HEK293 (cell line): Measurements from ENCODE around the gene PCDH1.

Source experiments
- CTCF ChIA-PET: fragments of 350-600 bp; formaldehyde crosslinking; extraction: SDS; loops from one replicate; lab custom pipeline; 2021; ENCODE audit warnings: antibody characterized with exemption; lab: Yijun Ruan, JAX
- POLR2A ChIA-PET: fragments of 300-600 bp; formaldehyde crosslinking; extraction: SDS; loops from one replicate; lab custom pipeline; 2020; ENCODE audit warnings: antibody characterized with exemption, inconsistent platforms; lab: Yijun Ruan, JAX
- H3K27ac ChIP-seq: fragments of 200-500 bp; sonication (Bioruptor generic); 2 replicates; pipeline ENCODE4 v1.5.1; 2014; ENCODE audit warnings: low read depth, low read length, control low read depth, inconsistent platforms; ENCODE audit errors: extremely low read depth
- H3K36me3 ChIP-seq, 2 experiments: fragments of 200-500 bp in 1 of 2; sonication (Bioruptor generic) in 1 of 2; 1 replicate in 1 of 2; 2 replicates in 1 of 2; pipeline ENCODE4 v1.5.1; 2014 to 2017; ENCODE audit warnings: inconsistent platforms in 2 of 2, low read length in 2 of 2; ENCODE audit not compliant: control insufficient read depth in 2 of 2, insufficient read depth in 1 of 2
- H3K4me1 ChIP-seq: fragments of 200-500 bp; sonication (Bioruptor generic); 2 replicates; pipeline ENCODE4 v1.5.1; 2014; ENCODE audit warnings: mild to moderate bottlenecking, low read length, inconsistent platforms; ENCODE audit not compliant: control insufficient read depth, insufficient read depth
- H3K4me3 ChIP-seq: 2 replicates; pipeline ENCODE4 v1.5.1; 2011; ENCODE audit warnings: low read depth, mild to moderate bottlenecking, control low read depth, low read length, moderate library complexity
- H3K9me3 ChIP-seq: fragments of 200-500 bp; sonication (Bioruptor generic); 2 replicates; pipeline ENCODE4 v1.5.1; 2014; ENCODE audit warnings: low read depth, low read length, inconsistent platforms; ENCODE audit not compliant: control insufficient read depth, insufficient read depth
- KLF8 ChIP-seq: fragments of 450-650 bp; formaldehyde crosslinking; IDR thresholded peaks from 2 replicates; pipeline ENCODE4 v1.5.1; 2016; ENCODE audit warnings: missing biosample characterization, missing genetic modification characterization
- MEIS1 ChIP-seq: sonication (generic); formaldehyde crosslinking; IDR thresholded peaks from 2 replicates; pipeline ENCODE4 v1.8.1; 2022; ENCODE audit warnings: missing genetic modification reagents, mild to moderate bottlenecking, borderline replicate concordance
- MZF1 ChIP-seq: fragments of 450-650 bp; formaldehyde crosslinking; IDR thresholded peaks from 2 replicates; pipeline ENCODE4 v1.5.1; 2017; ENCODE audit warnings: missing biosample characterization, missing genetic modification characterization, borderline replicate concordance
- PATZ1 ChIP-seq: fragments of 450-650 bp; formaldehyde crosslinking; IDR thresholded peaks from 2 replicates; pipeline ENCODE4 v1.5.1; 2016; ENCODE audit warnings: missing biosample characterization, missing genetic modification characterization
- YY1 ChIP-seq: fragments of 450-650 bp; formaldehyde crosslinking; IDR thresholded peaks from 2 replicates; pipeline ENCODE4 v1.5.1; 2018; ENCODE audit warnings: missing biosample characterization, missing genetic modification characterization
- ZBTB6 ChIP-seq: fragments of 450-650 bp; formaldehyde crosslinking; IDR thresholded peaks from 2 replicates; pipeline ENCODE4 v1.5.1; 2017; ENCODE audit warnings: missing biosample characterization, missing genetic modification characterization
- ZNF140 ChIP-seq: fragments of 450-650 bp; formaldehyde crosslinking; IDR thresholded peaks from 2 replicates; pipeline ENCODE4 v1.5.1; 2016; ENCODE audit warnings: missing biosample characterization, missing genetic modification characterization
- ZNF221 ChIP-seq: fragments of 450-650 bp; formaldehyde crosslinking; IDR thresholded peaks from 2 replicates; pipeline ENCODE4 v1.5.1; 2017; ENCODE audit warnings: missing biosample characterization, missing genetic modification characterization, borderline replicate concordance
- ZNF223 ChIP-seq: fragments of 450-650 bp; formaldehyde crosslinking; IDR thresholded peaks from 2 replicates; pipeline ENCODE4 v1.5.1; 2016; ENCODE audit warnings: missing biosample characterization, missing genetic modification characterization
- ZNF292 ChIP-seq: fragments of 450-650 bp; formaldehyde crosslinking; IDR thresholded peaks from 2 replicates; pipeline ENCODE4 v1.5.1; 2016; ENCODE audit warnings: low read depth, missing biosample characterization, missing genetic modification characterization, borderline replicate concordance
- ZNF37A ChIP-seq: fragments of 450-650 bp; IDR thresholded peaks from 2 replicates; pipeline ENCODE4 v1.5.1; 2018; ENCODE audit warnings: missing biosample characterization, missing genetic modification characterization
- ZNF473 ChIP-seq: fragments of 450-650 bp; formaldehyde crosslinking; IDR thresholded peaks from 2 replicates; pipeline ENCODE4 v1.5.1; 2017; ENCODE audit warnings: missing biosample characterization, missing genetic modification characterization
- ZNF596 ChIP-seq: fragments of 450-650 bp; IDR thresholded peaks from 2 replicates; pipeline ENCODE4 v1.5.0; 2018; ENCODE audit warnings: missing biosample characterization, mild to moderate bottlenecking, missing genetic modification characterization, moderate library complexity
- ZNF626 ChIP-seq: fragments of 450-650 bp; sonication (Bioruptor Pico); formaldehyde crosslinking; IDR thresholded peaks from 2 replicates; pipeline ENCODE4 v1.5.1; 2018; ENCODE audit warnings: missing biosample characterization, missing genetic modification characterization, inconsistent platforms
- ZNF837 ChIP-seq: fragments of 450-650 bp; formaldehyde crosslinking; IDR thresholded peaks from 2 replicates; pipeline ENCODE4 v1.5.1; 2016; ENCODE audit warnings: missing biosample characterization, missing genetic modification characterization
- ZNF843 ChIP-seq: fragments of 450-650 bp; formaldehyde crosslinking; IDR thresholded peaks from 2 replicates; pipeline ENCODE4 v1.5.1; 2016; ENCODE audit warnings: missing biosample characterization, missing genetic modification characterization

Gene PCDH1

GRCh38 chr5:141875795-141876627, 2.2 kb downstream of the PCDH1 start (continued):
- peak; percentile 31; the same call in 1 of the 2 replicates for TF ChIP-seq KLF8 (tag by site-specific recombination)
- TF ChIP-seq MEIS1 (CRISPR knock-in tag): no peak
- no peak for TF ChIP-seq ZNF626 (tag by site-specific recombination)
- TF ChIP-seq ZNF837 (tag by site-specific recombination): no peak

- TF ChIP-seq ZNF292 (tag by site-specific recombination): no peak
- ChIA-PET POLR2A (interaction anchor here (1.2 kb wide), 1 partner anchor 17 kb away, joined by 4 read pairs; no protein-coding TSS in a partner anchor), CTCF (interaction anchor here (0.6 to 10.1 kb wide), 5 partner anchors 56 to 182 kb away, joined by 3 to 87 read pairs (median 3); no protein-coding TSS in a partner anchor)
- H3K4me1 ChIP-seq: peaks cover 8% of the 10 kb centered on the region
- H3K9me3 ChIP-seq: no peaks in the 10 kb centered on the region
- no peak overlapping the region for H3K27ac ChIP-seq
- H3K36me3 ChIP-seq: no peaks in the 10 kb centered on the region
- H3K4me3 ChIP-seq: no peak overlapping the region
Observed at GRCh38 chr5:141875022-141875740, 3.0 kb downstream of the PCDH1 start.

GRCh38 chr5:141874262-141874964, 3.8 kb downstream of the PCDH1 start:
- H3K9me3 ChIP-seq: no peaks in the 10 kb centered on the region
- H3K4me3 ChIP-seq: no peak overlapping the region
- no peaks in the 10 kb centered on the region for H3K36me3 ChIP-seq
- ChIA-PET POLR2A (interaction anchor here (1.2 kb wide), 1 partner anchor 17 kb away, joined by 4 read pairs; no protein-coding TSS in a partner anchor), CTCF (interaction anchor here (1.0 to 10.1 kb wide), 2 partner anchors 173 to 182 kb away, joined by 3 to 87 read pairs; no protein-coding TSS in a partner anchor)
- H3K4me1 ChIP-seq: peaks cover 8% of the 10 kb centered on the region
- H3K27ac ChIP-seq: no peak overlapping the region
- TF ChIP-seq MZF1 (tag by site-specific recombination) (peak; percentile 56; the same call in 1 of the 2 replicates), ZNF843 (tag by site-specific recombination) (no peak), ZNF223 (tag by site-specific recombination) (no peak), ZNF221 (no peak), ZNF473 (no peak), ZNF140 (no peak), ZBTB6 (tag by site-specific recombination) (no peak)

GRCh38 chr5:141873933-141874261, 4.3 kb downstream of the PCDH1 start:
- H3K36me3 ChIP-seq: no peaks in the 10 kb centered on the region
- ChIA-PET CTCF (no interaction called here), POLR2A (no interaction called here)
- H3K27ac ChIP-seq: no peak overlapping the region
- H3K4me3 ChIP-seq: no peak overlapping the region
- no peaks in the 10 kb centered on the region for H3K9me3 ChIP-seq
- TF ChIP-seq PATZ1 (tag by site-specific recombination) (no peak), YY1 (tag by site-specific recombination) (no peak), ZNF596 (no peak), ZNF37A (tag by site-specific recombination) (no peak)
- H3K4me1 ChIP-seq: peaks cover 7% of the 10 kb centered on the region
